Duodenal mucosa (tissue), 2 donors: ENCODE results near the gene ATRN.

ENCODE experiments used
- H3K27ac ChIP-seq: one replicate; pipeline ENCODE4 v1.7.0; 2013; ENCODE audit warnings: low read depth, low read length
- H3K27me3 ChIP-seq, 2 donors: one replicate each; pipeline ENCODE4 v1.7.0; 2013; ENCODE audit warnings: low read length in 2 of 2, control low read depth in 1 of 2; ENCODE audit not compliant: insufficient read depth in 2 of 2, control insufficient read depth in 1 of 2
- H3K36me3 ChIP-seq, 2 donors: one replicate each; pipeline ENCODE4 v1.7.0; 2013; ENCODE audit warnings: low read length in 2 of 2, control low read depth in 1 of 2; ENCODE audit not compliant: insufficient read depth in 2 of 2, control insufficient read depth in 1 of 2
- H3K4me1 ChIP-seq, 2 donors: one replicate each; pipeline ENCODE4 v1.7.0; 2013; ENCODE audit warnings: low read length in 2 of 2, control low read depth in 1 of 2; ENCODE audit not compliant: insufficient read depth in 2 of 2, control insufficient read depth in 1 of 2
- H3K4me3 ChIP-seq, 2 donors: one replicate each; pipeline ENCODE4 v1.7.0; 2013; ENCODE audit warnings: low read length in 2 of 2, low read depth in 1 of 2
- H3K9ac ChIP-seq, 2 donors: one replicate each; pipeline ENCODE4 v1.7.0; 2013; ENCODE audit warnings: low read length in 2 of 2, low read depth in 1 of 2
- H3K9me3 ChIP-seq, 2 donors: one replicate each; pipeline ENCODE4 v1.7.0; 2013; ENCODE audit warnings: low read length in 2 of 2, control low read depth in 1 of 2; ENCODE audit not compliant: control insufficient read depth in 1 of 2

The ATRN gene

DNA sequence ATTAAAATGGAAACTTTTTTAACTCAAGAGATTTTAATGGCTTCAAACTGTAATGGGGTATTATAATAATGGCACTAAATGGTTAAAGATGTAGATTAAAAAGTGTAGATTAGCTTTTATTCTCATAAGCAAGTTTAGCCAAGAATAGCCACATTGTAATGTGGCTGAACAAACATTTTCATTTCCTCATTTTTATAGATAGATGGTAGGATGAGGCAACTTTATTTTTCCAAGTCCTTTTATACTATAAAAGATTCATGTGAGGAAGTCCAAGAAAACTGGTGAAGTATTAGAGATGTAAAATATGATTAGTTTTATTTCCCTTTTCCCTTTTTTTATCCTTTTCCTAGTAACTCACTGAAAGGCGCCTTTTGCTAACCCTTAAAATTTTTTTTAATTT lies 88.8 kb downstream of the ATRN start:
- Histone ChIP-seq H3K27me3 (no peaks in the 10 kb centered on the region), H3K9me3 (no peaks in the 10 kb centered on the region), H3K36me3 (peaks cover 18 to 28% of the 10 kb centered on the region in 2 donors), H3K4me3 (no peak overlapping the region), H3K27ac (no peak overlapping the region), H3K4me1 (no peaks in the 10 kb centered on the region), H3K9ac (no peak overlapping the region)

DNA sequence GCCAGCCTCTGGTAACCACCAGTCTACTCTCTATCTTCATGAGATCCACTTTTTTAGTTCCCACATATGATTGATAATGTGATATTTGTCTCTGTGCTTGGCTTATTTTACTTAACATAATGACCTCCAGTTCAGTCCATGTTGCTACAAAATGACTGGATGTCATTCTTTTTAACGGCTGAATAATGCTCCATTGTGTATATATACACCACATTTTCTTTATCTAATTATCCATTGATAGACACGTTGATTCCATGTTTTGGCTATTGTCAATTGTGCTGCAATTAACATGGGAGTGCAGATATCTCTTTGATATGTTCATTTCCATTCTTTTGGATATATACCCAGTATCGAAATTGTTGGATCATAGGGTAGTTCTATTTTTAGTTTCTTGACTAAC lies 89.3 kb downstream of the ATRN start:
- Histone ChIP-seq H3K4me1 (no peaks in the 10 kb centered on the region), H3K9me3 (no peaks in the 10 kb centered on the region), H3K9ac (no peak overlapping the region), H3K27me3 (no peaks in the 10 kb centered on the region), H3K36me3 (peaks cover 21 to 32% of the 10 kb centered on the region in 2 donors), H3K4me3 (no peak overlapping the region), H3K27ac (no peak overlapping the region)

DNA sequence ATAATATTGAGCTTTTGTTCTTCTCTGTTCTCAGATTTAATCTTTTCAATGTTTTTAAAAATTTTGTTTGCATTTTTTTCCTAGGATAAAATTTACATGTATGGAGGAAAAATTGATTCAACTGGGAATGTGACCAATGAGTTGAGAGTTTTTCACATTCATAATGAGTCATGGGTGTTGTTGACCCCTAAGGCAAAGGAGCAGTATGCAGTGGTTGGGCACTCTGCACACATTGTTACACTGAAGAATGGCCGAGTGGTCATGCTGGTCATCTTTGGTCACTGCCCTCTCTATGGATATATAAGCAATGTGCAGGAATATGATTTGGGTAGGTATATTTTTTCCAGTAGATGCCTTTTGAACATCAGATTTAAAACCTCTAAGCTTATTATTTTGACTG lies 89.8 kb downstream of the ATRN start:
- no peak overlapping the region for H3K4me3 ChIP-seq
- H3K36me3 ChIP-seq: peaks cover 22 to 36% of the 10 kb centered on the region in 2 donors
- no peak overlapping the region for H3K27ac ChIP-seq
- H3K4me1 ChIP-seq: no peaks in the 10 kb centered on the region
- H3K27me3 ChIP-seq: no peaks in the 10 kb centered on the region
- H3K9ac ChIP-seq: no peak overlapping the region
- no peaks in the 10 kb centered on the region for H3K9me3 ChIP-seq

DNA sequence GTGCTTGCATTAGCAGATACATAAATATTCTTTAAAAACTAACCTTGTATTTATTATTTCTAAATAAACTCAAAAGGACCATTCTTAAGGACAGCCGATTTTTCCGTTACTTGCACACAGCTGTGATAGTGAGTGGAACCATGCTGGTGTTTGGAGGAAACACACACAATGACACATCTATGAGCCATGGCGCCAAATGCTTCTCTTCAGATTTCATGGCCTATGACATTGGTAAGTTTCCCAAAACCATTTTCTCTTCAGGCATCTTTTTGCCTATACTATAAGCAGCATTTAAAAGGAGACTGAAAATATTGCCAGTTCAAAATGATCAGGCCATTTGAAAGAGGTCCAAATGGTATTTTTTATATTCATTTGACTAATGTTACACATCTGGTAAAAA lies 92.3 kb downstream of the ATRN start:
- H3K4me3 ChIP-seq: no peak overlapping the region
- H3K27me3 ChIP-seq: no peaks in the 10 kb centered on the region
- no peaks in the 10 kb centered on the region for H3K4me1 ChIP-seq
- peaks cover 21 to 53% of the 10 kb centered on the region in 2 donors for H3K36me3 ChIP-seq
- H3K9ac ChIP-seq: no peak overlapping the region
- H3K9me3 ChIP-seq: no peaks in the 10 kb centered on the region
- H3K27ac ChIP-seq: no peak overlapping the region

DNA sequence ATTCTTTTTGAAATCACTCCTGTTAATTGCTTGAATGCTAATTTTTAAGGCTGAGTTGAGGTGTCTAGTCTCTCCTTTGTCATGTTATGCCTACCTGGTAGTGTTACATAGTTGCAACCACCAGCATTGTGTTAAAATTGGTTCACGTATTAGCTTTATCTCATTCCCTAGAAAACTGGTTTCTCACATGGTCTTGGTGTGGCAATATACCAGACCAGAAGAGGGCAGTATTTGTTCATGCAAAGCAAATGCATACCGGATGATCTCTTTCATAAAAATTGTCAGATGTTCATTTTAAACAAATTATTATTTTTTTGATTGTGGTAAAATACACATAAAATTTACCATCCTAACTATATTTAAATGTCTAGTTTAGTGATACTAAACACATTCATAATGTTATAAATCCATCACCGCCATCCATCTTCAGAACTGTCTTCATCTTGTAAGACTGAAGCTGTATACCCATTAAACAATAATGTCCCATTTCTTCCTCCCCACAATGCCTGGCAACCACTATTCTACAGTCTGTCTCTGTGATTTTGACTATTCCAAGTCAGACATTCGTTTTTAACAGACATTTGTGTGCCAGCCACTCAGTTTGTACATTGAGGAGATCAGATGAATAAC lies 92.8 kb downstream of the ATRN start:
- Histone ChIP-seq H3K4me3 (no peak overlapping the region), H3K9me3 (no peaks in the 10 kb centered on the region), H3K27me3 (no peaks in the 10 kb centered on the region), H3K9ac (no peak overlapping the region), H3K36me3 (peaks cover 21 to 54% of the 10 kb centered on the region in 2 donors), H3K27ac (no peak overlapping the region), H3K4me1 (no peaks in the 10 kb centered on the region)

DNA sequence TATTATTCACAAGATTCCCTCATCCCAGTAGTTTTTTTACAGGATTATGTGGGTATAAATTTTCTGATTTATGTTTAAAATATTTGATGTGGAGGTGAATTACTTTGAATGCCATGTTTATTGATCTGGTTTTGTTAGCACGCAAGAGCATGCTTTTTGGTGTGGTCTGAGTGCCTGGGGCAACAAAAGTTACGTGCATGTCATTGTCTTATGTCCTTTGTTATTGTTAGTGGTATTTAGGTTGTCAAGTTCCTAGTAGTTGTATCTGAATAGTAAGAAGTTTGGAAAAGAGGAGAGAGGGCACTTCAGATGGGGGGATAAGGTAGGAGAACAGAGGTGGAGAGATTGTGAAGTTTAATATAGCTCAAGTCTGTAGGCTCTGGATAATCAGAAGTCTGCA lies 95.0 kb downstream of the ATRN start:
- Histone ChIP-seq H3K27ac (no peak overlapping the region), H3K4me1 (no peaks in the 10 kb centered on the region), H3K9me3 (no peaks in the 10 kb centered on the region), H3K36me3 (peaks cover 16 to 58% of the 10 kb centered on the region in 2 donors), H3K9ac (no peak overlapping the region), H3K27me3 (no peaks in the 10 kb centered on the region), H3K4me3 (no peak overlapping the region)

DNA sequence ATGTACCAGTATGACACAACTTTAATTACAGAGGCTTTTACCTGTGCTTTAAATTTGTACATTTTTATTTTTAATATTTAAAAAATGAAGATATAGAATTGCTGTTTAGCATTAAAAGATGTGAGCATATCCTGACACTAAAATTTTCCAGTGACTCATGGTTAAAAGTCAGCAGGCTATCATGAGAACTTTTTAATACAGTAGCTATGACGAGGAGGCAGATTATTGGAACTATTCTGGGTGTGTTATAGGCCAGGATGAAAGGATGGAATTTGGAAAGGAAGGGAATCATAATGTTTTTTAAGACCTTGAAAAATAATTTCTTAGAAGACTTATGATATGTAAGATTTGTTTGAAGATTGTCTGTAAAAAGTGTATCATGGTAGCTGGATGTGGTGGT lies 101.3 kb downstream of the ATRN start:
- no peak overlapping the region for H3K9ac ChIP-seq
- no peak overlapping the region for H3K27ac ChIP-seq
- H3K9me3 ChIP-seq: no peaks in the 10 kb centered on the region
- no peak overlapping the region for H3K4me3 ChIP-seq
- H3K27me3 ChIP-seq: no peaks in the 10 kb centered on the region
- H3K4me1 ChIP-seq: no peaks in the 10 kb centered on the region
- H3K36me3 ChIP-seq: peaks cover 15 to 58% of the 10 kb centered on the region in 2 donors

DNA sequence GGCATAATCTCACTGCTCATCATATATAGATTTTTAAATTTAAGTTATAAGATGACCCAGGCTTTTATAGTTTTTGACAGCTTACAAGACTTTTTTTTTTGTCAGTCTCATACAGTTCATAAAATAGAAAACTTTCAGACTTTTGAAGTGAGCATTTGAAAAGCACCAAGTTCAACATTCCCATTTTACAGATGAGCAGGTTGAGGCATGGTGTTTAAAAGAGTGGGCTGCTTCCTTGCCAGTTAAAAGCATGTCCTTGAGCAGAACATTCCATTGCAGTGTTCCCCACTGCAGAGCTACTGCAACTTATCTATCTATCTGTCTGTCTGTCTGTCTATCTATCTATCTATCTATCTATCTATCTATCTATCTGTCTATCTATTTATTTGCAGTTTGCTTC lies 105.5 kb downstream of the ATRN start:
- Histone ChIP-seq H3K4me1 (no peaks in the 10 kb centered on the region), H3K4me3 (no peak overlapping the region), H3K9ac (no peak overlapping the region), H3K27ac (no peak overlapping the region), H3K9me3 (no peaks in the 10 kb centered on the region), H3K36me3 (peaks cover 29 to 82% of the 10 kb centered on the region in 2 donors), H3K27me3 (no peaks in the 10 kb centered on the region)

DNA sequence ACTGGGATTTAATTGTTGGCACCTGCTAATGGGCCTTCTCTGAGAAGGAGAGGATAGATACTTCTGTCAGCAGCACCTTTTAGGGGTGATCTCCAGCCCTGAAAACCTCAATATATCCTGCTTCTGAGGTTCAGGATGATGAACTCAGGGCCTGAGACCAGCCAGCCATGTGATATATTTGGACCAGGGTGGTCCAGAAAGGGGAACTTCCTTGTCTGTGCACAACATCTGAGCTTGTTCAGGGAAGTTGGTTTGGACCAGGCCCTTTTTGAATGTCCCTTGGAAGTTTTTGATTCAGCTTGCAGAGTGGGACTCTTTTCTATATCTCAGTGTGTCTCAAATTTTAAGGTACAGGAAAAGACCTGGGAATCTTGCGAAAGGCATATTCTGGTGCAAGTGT lies 106.5 kb downstream of the ATRN start:
- Histone ChIP-seq H3K9me3 (no peaks in the 10 kb centered on the region), H3K4me3 (no peak overlapping the region), H3K27me3 (no peaks in the 10 kb centered on the region), H3K9ac (no peak overlapping the region), H3K27ac (no peak overlapping the region), H3K4me1 (no peaks in the 10 kb centered on the region), H3K36me3 (peaks cover 33 to 87% of the 10 kb centered on the region in 2 donors)

DNA sequence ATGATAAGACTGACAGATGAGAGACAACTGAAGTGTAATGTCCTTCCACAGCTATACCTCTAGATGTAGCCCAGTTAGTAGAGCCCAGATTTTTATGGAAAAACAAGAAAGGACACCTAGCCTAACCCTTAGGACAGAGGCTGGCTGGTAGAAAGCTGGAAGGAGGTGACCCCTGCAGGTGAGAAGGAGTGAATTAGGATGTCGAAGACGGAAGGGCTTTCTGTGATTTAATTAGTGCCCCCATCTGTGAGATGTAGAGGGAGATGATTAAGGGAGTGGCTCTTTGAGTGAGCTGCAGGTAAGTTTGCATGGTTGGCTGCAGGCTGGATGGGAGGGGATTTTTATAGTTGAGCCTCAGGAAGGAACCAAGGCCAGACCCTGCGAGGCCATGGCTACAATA lies 109.6 kb downstream of the ATRN start:
- Histone ChIP-seq H3K36me3 (peaks cover 55 to 87% of the 10 kb centered on the region in 2 donors), H3K9ac (no peak overlapping the region), H3K27me3 (no peaks in the 10 kb centered on the region), H3K4me3 (no peak overlapping the region), H3K4me1 (no peaks in the 10 kb centered on the region), H3K27ac (no peak overlapping the region), H3K9me3 (no peaks in the 10 kb centered on the region)

DNA sequence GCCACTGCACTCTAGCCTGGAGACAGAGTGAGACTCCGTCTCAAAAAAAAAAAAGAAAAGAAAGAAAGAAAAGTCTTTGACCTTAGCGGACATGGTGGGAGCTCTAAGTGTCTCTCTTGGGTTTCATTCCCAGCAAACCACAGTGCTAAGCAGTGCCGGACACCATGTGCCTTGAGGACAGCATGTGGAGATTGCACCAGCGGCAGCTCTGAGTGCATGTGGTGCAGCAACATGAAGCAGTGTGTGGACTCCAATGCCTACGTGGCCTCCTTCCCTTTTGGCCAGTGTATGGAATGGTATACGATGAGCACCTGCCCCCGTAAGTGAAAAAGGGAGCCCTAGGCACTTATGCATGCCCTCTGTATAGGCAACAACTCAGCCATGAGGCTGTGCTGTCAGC lies 112.9 kb downstream of the ATRN start:
- no peak overlapping the region for H3K9ac ChIP-seq
- no peaks in the 10 kb centered on the region for H3K9me3 ChIP-seq
- H3K4me3 ChIP-seq: no peak overlapping the region
- peaks cover 42 to 76% of the 10 kb centered on the region in 2 donors for H3K36me3 ChIP-seq
- no peaks in the 10 kb centered on the region for H3K4me1 ChIP-seq
- H3K27me3 ChIP-seq: no peaks in the 10 kb centered on the region
- H3K27ac ChIP-seq: no peak overlapping the region
